Nucleus accumbens (tissue), 56 donors: ENCODE data around the gene MTMR10.

ENCODE experiments used
- DNase-seq, 56 donors: peaks; one replicate each; lab custom pipeline; 2025; lab: John Stamatoyannopoulos, UW

Gene MTMR10

DNA sequence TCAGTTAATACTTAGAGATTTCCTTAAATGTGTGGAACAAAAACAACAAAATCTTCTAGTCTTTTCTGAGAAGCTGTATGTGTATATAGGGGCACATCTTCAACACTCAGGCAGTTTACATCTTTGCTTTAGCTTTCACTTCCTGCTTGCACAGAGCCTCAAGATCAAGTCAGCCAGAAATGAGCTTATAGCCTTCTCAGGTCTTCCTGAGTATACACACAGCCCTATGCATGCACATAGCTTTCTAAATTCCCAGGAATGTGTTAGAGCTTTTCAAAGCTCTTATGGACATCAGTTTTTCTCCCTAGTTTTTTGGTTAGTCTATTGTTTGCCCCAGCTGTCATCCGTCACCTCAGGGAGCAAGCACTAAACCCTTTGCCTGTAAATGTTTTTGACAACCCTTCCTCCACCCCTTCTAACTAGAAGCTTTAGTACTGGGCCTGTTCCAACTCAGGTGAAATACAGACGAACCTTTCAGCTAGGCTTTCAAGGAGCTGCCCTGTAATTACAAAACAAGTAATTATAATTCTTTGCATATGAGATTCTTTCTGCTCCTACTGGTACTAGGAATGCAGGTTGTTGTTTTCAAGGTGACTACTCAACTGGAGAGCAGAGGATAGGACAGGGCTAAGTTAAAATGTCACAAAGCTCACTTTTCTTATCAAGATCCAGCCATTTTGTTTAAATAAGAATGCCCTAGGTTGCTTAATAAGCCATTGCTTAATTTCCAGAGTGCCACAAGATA, 22.6 kb upstream of the MTMR10 start:
- no peak for DNase-seq

GRCh38 chr15:31012455-31012854, 21.0 kb upstream of the MTMR10 start:
- no peak for DNase-seq

- no peak for DNase-seq
These were observed 18.6 kb upstream of the MTMR10 start for GRCh38 chr15:31010036-31010435.

- DNase-seq, result no peak
These were observed 14.2 kb upstream of the MTMR10 start for GRCh38 chr15:31005660-31006059.

GRCh38 chr15:31004220-31004733, 12.8 kb upstream of the MTMR10 start:
- DNase-seq, result no peak

GRCh38 chr15:31001702-31002101, 10.3 kb upstream of the MTMR10 start:
- no peak for DNase-seq

DNA sequence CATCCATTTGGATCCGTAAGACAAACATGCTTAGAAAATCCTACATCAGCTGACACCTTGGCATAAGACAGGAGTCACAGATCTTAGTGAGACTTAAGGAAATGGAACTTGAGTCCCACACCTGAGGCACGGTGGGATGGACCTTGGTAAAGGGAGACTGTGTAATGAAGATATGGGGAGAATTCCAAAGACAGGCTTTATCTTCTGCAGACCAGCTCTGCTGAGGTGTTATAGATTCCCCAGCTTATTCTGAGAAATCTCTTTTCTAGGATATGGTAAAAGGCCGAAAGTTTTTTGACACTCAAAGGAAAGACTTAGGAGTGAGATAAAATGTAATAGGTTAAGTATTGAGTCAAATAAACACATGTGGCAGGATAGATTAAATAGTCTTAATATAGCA, 8.3 kb upstream of the MTMR10 start:
- DNase-seq, result no peak

GRCh38 chr15:30997270-30997669, 5.8 kb upstream of the MTMR10 start:
- no peak for DNase-seq

GRCh38 chr15:30992249-30992864, 929 bp upstream of the MTMR10 start:
- no peak for DNase-seq

GRCh38 chr15:30990446-30991254, 778 bp downstream of the MTMR10 start:
- DNase-seq, result no peak

DNA sequence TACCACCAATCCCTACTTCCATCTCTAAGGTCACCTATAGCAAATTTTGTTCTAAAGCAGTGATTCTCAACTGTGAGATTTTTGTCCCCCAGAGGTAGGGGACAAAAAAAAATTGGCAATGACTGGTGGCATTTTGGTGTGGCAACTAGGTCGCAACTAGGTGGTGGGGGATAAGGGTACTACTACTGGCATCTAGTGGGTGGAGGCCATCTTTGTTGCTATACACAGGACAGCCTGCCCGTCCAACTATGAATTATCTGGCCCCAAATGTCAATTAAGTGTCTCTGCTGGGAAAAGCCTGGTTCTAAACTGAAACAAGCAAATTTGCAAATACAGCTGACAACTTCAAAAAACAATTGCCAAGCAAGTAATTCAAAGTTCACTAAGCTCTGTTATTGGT, 1.4 kb downstream of the MTMR10 start:
- DNase-seq, result no peak

DNA sequence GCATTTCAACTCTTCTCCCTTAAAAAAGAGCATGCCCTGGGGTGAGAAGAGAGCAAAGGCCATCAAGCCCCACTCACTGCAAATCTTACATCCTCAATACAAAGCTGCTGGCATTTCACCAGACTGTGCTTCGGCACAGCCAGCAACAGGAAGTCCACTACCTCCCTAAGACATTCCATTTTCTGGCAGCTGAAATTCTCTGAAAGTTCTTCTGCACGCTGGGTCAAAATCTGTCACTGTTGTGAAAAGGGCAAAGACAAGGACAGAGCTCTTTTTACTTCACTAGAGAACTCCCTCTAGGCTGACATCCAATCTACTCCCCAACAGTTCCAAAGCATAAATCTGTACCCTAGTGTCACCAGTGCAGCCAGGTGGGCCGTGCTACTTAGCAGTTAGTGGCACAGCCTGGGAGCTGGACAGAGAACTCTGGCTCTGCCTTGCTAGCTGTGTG, 6.3 kb downstream of the MTMR10 start:
- DNase-seq, result peak in 16 of 56 donors; percentile 9 to 69 (median 40)

DNA sequence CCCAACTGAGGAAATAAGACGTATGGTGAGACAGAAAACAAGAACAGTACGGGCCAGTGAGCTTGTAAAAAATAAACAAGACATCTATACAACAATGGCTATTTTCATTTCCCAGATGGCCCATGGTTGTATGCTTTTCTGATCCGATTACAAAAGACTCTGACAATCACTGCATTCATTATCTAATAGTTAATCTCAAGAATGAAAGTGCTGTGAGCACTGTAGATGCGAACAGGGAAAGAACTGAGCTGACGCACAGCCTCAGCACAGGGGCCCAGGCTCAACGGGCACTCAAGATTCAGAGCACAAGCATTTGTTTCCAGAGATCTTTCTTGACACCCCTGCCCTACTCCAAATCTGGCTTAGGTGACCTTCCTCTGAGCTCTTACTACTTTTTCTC, 6.9 kb downstream of the MTMR10 start:
- peak in 32 of 56 donors; percentile 16 to 69 (median 41) for DNase-seq

DNA sequence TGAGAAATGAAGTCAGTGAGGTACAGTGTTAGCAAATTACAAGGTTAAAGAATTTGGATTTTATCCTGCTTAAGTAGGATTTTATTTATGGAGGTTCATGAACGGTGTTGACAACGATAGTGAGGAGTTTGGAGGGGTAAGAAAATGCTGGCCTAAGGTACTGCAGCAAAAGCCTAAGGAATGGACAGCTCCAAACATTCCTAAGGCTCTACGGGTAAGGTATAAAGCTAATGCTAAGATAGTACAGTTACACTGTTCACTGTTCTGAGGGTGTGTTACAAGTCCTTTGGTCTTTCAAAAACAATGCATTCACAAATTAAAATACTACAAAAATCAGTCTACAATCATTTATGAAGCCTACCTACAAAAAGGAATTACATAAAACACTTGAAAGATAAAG, 7.3 kb downstream of the MTMR10 start:
- DNase-seq, result no peak

DNA sequence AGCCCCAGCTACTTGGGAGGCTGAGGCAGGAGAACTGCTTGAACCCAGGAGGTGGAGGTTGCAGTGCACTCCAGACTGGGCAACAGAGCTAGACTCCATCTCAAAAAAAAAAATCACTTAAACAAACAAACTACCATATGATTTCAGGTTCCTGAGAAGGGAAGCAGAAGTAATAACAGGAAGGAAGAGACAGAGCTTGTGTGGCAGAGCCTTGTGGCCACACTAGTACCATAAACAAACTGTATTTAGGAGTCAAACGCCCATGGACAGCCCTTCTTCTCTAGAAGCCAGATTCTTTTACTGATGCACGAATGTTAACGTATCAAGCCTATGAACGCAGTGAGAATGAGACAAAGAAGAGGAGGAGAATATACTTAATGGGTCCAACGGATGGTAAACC, 12.0 kb downstream of the MTMR10 start:
- no peak for DNase-seq

DNA sequence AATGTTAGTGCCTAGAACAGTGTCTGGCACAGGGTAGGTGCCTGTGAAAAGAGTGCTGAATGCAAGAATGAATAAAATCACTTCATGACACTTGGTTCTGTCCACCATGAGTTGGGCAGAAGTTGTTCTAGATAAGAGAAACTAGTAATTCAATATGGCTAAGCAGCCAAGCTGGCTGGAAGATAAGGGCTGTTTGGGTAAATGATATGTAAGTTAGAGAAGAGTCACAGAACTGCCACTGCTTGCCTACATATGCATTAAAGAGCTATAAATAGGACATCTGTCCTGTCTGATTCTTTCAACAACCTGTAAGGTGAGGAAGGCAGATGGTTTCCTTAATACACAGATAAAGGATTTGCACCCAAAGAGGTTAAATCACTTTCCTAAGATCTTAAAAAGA, 13.1 kb downstream of the MTMR10 start:
- no peak for DNase-seq

GRCh38 chr15:30974112-30974511, 17.3 kb downstream of the MTMR10 start:
- DNase-seq, result no peak

DNA sequence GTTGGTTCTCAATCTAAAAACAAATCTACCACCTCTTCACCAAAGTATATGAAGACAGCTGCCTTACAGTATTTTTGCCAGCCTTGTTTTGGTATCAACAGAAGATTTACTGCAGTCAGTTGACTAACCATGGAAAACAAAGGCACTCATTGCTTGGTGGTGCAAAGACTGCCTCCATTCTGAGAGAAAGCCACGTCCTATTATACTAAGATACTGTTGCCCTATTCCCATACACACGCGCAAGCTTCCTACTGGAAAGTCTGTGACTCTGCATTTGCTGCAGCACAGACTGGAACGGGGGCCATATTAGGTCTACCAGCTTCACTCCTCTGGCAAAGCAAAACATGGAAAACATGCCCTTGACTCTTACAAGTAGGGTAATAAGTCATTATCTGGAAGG, 18.0 kb downstream of the MTMR10 start:
- DNase-seq, result peak in 13 of 56 donors; percentile 12 to 52 (median 27)

- no peak for DNase-seq
These were observed 21.7 kb downstream of the MTMR10 start for GRCh38 chr15:30969724-30970123.

GRCh38 chr15:30963681-30964080, 27.7 kb downstream of the MTMR10 start:
- no peak for DNase-seq

DNA sequence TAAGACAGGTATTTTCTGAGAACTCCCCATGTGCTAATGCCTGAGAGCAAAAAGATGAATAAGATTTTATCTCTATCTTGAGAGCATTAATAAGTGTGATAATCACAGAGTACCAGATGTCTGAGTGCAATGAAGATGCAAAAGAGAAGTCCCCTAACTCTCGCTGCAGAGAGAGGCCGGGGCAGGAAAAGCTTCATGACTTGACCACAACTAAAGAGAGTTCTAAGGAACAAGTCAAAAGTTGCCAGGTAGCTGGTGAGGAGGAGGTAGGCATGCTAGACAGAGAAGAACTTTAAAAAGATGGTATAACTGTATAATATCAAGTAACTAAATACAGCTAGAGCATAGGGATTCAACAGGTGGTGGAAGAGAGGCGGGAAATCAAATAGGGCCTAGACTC, 28.8 kb downstream of the MTMR10 start:
- no peak for DNase-seq
